HTR-8/SVneo (cell line): ENCODE data around the gene NOTCH1.

ENCODE experiments used
- DNase-seq: peaks from one replicate; pipeline ENCODE4 v3.0.0; 2011; ENCODE audit warnings: low spot score, mixed read lengths; ENCODE audit not compliant: insufficient read length
- FAIRE-seq: peaks from 2 replicates; lab custom pipeline; 2011; peaks lifted over from hg19 to GRCh38; lab: Jason Lieb, UNC

The NOTCH1 gene

GRCh38 chr9:136545965-136546696 is at the start of gene NOTCH1:
Gene NOTCH1 (minus strand): TSS chr9:136546048. CDS start chr9:136545786, 262 bp downstream.
- DNase-seq, result peak; percentile 80
- no peak for FAIRE-seq

- no peak for FAIRE-seq
- DNase-seq, result no peak
These were observed 48.6 kb upstream of the NOTCH1 start for GRCh38 chr9:136594492-136594891.

- DNase-seq (no peak), FAIRE-seq (no peak)
These were observed 47.7 kb upstream of the NOTCH1 start for GRCh38 chr9:136593581-136593980.

- FAIRE-seq (no peak), DNase-seq (no peak)
These were observed 46.8 kb upstream of the NOTCH1 start for GRCh38 chr9:136592666-136593065.

GRCh38 chr9:136590821-136591752 is 45.2 kb upstream of the NOTCH1 start:
- FAIRE-seq (no peak), DNase-seq (no peak)

GRCh38 chr9:136589766-136590763 is 44.2 kb upstream of the NOTCH1 start:
- FAIRE-seq (no peak), DNase-seq (no peak)

- DNase-seq, result no peak
- FAIRE-seq, result no peak
These were observed 43.0 kb upstream of the NOTCH1 start for GRCh38 chr9:136588663-136589464.

GRCh38 chr9:136587944-136588662 is 42.3 kb upstream of the NOTCH1 start:
- FAIRE-seq (no peak), DNase-seq (no peak)

- no peak for DNase-seq
- FAIRE-seq, result no peak
These were observed 41.5 kb upstream of the NOTCH1 start for GRCh38 chr9:136587145-136587943.

GRCh38 chr9:136586391-136586953 is 40.6 kb upstream of the NOTCH1 start:
- DNase-seq (no peak), FAIRE-seq (peak; percentile 85)

GRCh38 chr9:136585531-136586120 is 39.8 kb upstream of the NOTCH1 start:
- no peak for DNase-seq
- FAIRE-seq, result no peak

- FAIRE-seq, result no peak
- DNase-seq, result no peak
These were observed 39.1 kb upstream of the NOTCH1 start for GRCh38 chr9:136584934-136585333.

GRCh38 chr9:136584401-136584932 is 38.6 kb upstream of the NOTCH1 start:
- no peak for FAIRE-seq

GRCh38 chr9:136582977-136583735 is 37.3 kb upstream of the NOTCH1 start:
- DNase-seq, result no peak
- FAIRE-seq, result no peak

More at GRCh38 chr9:136584401-136584932, 38.6 kb upstream of the NOTCH1 start:
- no peak for DNase-seq

- DNase-seq, result no peak
- no peak for FAIRE-seq
These were observed 36.0 kb upstream of the NOTCH1 start for GRCh38 chr9:136581614-136582447.
